HCT116 (cell line): ENCODE measurements around the gene OXCT1.

Source experiments
- EZH2 ChIP-seq: fragments of 200-600 bp; sonication (generic); IDR thresholded peaks from 2 replicates; pipeline ENCODE4 v1.6.1; 2017; ENCODE audit warnings: antibody characterized with exemption, mixed run types
- EZH2phosphoT487 ChIP-seq: fragments of 200-600 bp; IDR thresholded peaks from 2 replicates; pipeline ENCODE4 v1.6.1; 2018; ENCODE audit warnings: antibody characterized with exemption, borderline replicate concordance
- REST ChIP-seq: IDR thresholded peaks from 2 replicates; pipeline ENCODE4 v1.6.1; 2012; ENCODE audit warnings: low read depth
- TCF7L2 ChIP-seq: IDR thresholded peaks from 2 replicates; pipeline ENCODE4 v1.7.0; 2011; ENCODE audit warnings: borderline replicate concordance, inconsistent platforms; ENCODE audit not compliant: insufficient read depth, insufficient read length; ENCODE audit errors: extremely low read depth

- TF ChIP-seq REST, result no peak
- no peak for TF ChIP-seq TCF7L2
- no peak for TF ChIP-seq EZH2
- no peak for TF ChIP-seq EZH2phosphoT487
Measured at GRCh38 chr5:41681840-41682239, 188.4 kb downstream of the OXCT1 start.
